ENCODE results near the gene ANXA6. TPM values are rescaled to one million over a fixed set of nuclear protein-coding genes. Genes with fewer than 3 reads are reported as not detected.
"Not testable (repeated sequence)": the region's sequence is repeated elsewhere in the genome, so short reads cannot be mapped to it uniquely, and the experiment has no call there.

ANXA6 gene
- total RNA-seq, 4 donors from 2014 or later: 21.7 to 64.4 (median 49.5) TPM

GRCh38 chr5:151200913-151201595 lies 43.5 kb upstream of the ANXA6 start:
- Histone ChIP-seq H3K27me3 (no peaks in the 10 kb centered on the region), H3K36me3 (peaks cover 2% of the 10 kb centered on the region), H3K9me3 (no peaks in the 10 kb centered on the region), H3K4me3 (no peak overlapping the region), H3K4me1 (no peaks in the 10 kb centered on the region), H3K27ac (no peak overlapping the region)
- 84% methylated on average over 6 of the region's 6 CpGs for WGBS
- peak in 1 of 2 donors; percentile 57 for DNase-seq (ENCODE audit: low spot score in 2 of 2)
- TF ChIP-seq CTCF (IDR thresholded peaks at IDR 0.05) (no peak), POLR2A (IDR thresholded peaks at IDR 0.05) (no peak), EP300 (IDR thresholded peaks at IDR 0.05) (no peak), POLR2AphosphoS5 (IDR thresholded peaks at IDR 0.05) (no peak)

- Histone ChIP-seq H3K4me3 (no peak overlapping the region), H3K9me3 (no peaks in the 10 kb centered on the region), H3K4me1 (no peaks in the 10 kb centered on the region), H3K27me3 (no peaks in the 10 kb centered on the region), H3K27ac (no peak overlapping the region), H3K36me3 (peaks cover 2% of the 10 kb centered on the region)
- TF ChIP-seq EP300 (IDR thresholded peaks at IDR 0.05) (no peak), POLR2AphosphoS5 (IDR thresholded peaks at IDR 0.05) (no peak), CTCF (IDR thresholded peaks at IDR 0.05) (no peak)
- peak in 1 of 2 donors; percentile 48 for DNase-seq (ENCODE audit: low spot score in 2 of 2)
- 76% methylated on average over 7 of the region's 7 CpGs for WGBS
Measured at GRCh38 chr5:151199581-151200185, 42.1 kb upstream of the ANXA6 start.

- Histone ChIP-seq H3K4me1 (no peaks in the 10 kb centered on the region), H3K27me3 (no peaks in the 10 kb centered on the region), H3K4me3 (no peak overlapping the region), H3K27ac (no peak overlapping the region), H3K36me3 (peaks cover 2% of the 10 kb centered on the region), H3K9me3 (no peaks in the 10 kb centered on the region)
- DNase-seq (ENCODE audit: low spot score in 2 of 2): peak in 1 of 2 donors; percentile 21
- WGBS: 77% methylated on average over 5 of the region's 5 CpGs
- TF ChIP-seq POLR2A (IDR thresholded peaks at IDR 0.05) (no peak), EP300 (IDR thresholded peaks at IDR 0.05) (no peak), POLR2AphosphoS5 (IDR thresholded peaks at IDR 0.05) (no peak), CTCF (IDR thresholded peaks at IDR 0.05) (no peak)
Measured at GRCh38 chr5:151198861-151199260, 41.3 kb upstream of the ANXA6 start.

GRCh38 chr5:151197291-151197600 lies 39.7 kb upstream of the ANXA6 start:
- H3K4me1 ChIP-seq; H3K36me3 ChIP-seq; DNase-seq (ENCODE audit: low spot score in 2 of 2); H3K4me3 ChIP-seq; H3K27me3 ChIP-seq; H3K9me3 ChIP-seq; H3K27ac ChIP-seq: not testable (repeated sequence)
- WGBS: 96% methylated on average over 9 of the region's 9 CpGs

- 68% methylated on average over 5 of the region's 5 CpGs for WGBS
- H3K4me3 ChIP-seq: no peak overlapping the region
- no peak overlapping the region for H3K27ac ChIP-seq
- H3K4me1 ChIP-seq: no peaks in the 10 kb centered on the region
- peaks cover 2% of the 10 kb centered on the region for H3K36me3 ChIP-seq
- peak in 1 of 2 donors; percentile 20 for DNase-seq (ENCODE audit: low spot score in 2 of 2)
- TF ChIP-seq POLR2AphosphoS5 (IDR thresholded peaks at IDR 0.05): no peak
- no peak for TF ChIP-seq EP300 (IDR thresholded peaks at IDR 0.05)
- TF ChIP-seq POLR2A (IDR thresholded peaks at IDR 0.05): no peak
- TF ChIP-seq CTCF (IDR thresholded peaks at IDR 0.05): no peak
- H3K27me3 ChIP-seq: no peaks in the 10 kb centered on the region
- peaks cover under 1% of the 10 kb centered on the region for H3K9me3 ChIP-seq
Measured at GRCh38 chr5:151196556-151197290, 39.1 kb upstream of the ANXA6 start.

All from suprapubic skin (tissue), 4 donors.